Heart left ventricle (tissue), 16 donors: Measurements from ENCODE around the gene FCHSD1. TPM values are rescaled to one million over a fixed set of nuclear protein-coding genes. Genes with fewer than 3 reads are reported as not detected.

Experiments used
- ATAC-seq, 4 donors: fragments of 200-7000 bp; cut with Tn5 transposase; one replicate each; pipeline ENCODE4 v1.9.1; 2020 to 2022; ENCODE audit warnings: moderate library complexity in 4 of 4, mild to moderate bottlenecking in 3 of 4, moderate number of reproducible peaks in 1 of 4
- DNase-seq, 5 donors: peaks; one replicate each; pipeline ENCODE4 v3.0.0-alpha.2; 2020
- H3K27ac ChIP-seq, 12 donors: fragments of 200-600 bp; sonication (generic) in 4 of 12; one replicate each; pipeline versions ENCODE4 v1.5.0 to v1.8.0; 2016 to 2022; ENCODE audit warnings: mild to moderate bottlenecking in 2 of 12
- H3K27me3 ChIP-seq, 9 donors: fragments of 200-600 bp; sonication (generic) in 2 of 9; one replicate each; pipeline versions ENCODE4 v1.5.1 to v1.8.0; 2016 to 2022; ENCODE audit warnings: mild to moderate bottlenecking in 3 of 9
- H3K36me3 ChIP-seq, 9 donors: fragments of 200-600 bp; sonication (generic) in 2 of 9; one replicate each; pipeline versions ENCODE4 v1.5.0 to v1.8.0; 2018 to 2022; ENCODE audit warnings: mild to moderate bottlenecking in 2 of 9
- H3K4me1 ChIP-seq, 12 donors: fragments of 200-600 bp; sonication (generic) in 4 of 12; one replicate each; pipeline versions ENCODE4 v1.5.0 to v1.8.0; 2016 to 2022; ENCODE audit warnings: mild to moderate bottlenecking in 3 of 12
- H3K4me3 ChIP-seq, 12 donors: fragments of 200-600 bp; sonication (generic) in 4 of 12; one replicate each; pipeline versions ENCODE4 v1.5.0 to v1.8.0; 2017 to 2022; ENCODE audit warnings: mild to moderate bottlenecking in 9 of 12, moderate library complexity in 4 of 12
- H3K9me3 ChIP-seq, 12 donors: fragments of 200-600 bp; sonication (generic) in 4 of 12; one replicate each; pipeline versions ENCODE4 v1.5.0 to v1.8.0; 2016 to 2022; ENCODE audit warnings: mild to moderate bottlenecking in 1 of 12
- POLR2A ChIP-seq, 2 donors: fragments of 450-650 bp; IDR thresholded peaks; one replicate each; pipeline ENCODE4 v1.6.1; 2017; ENCODE audit warnings: antibody characterized with exemption in 2 of 2, mild to moderate bottlenecking in 2 of 2, moderate library complexity in 2 of 2
- WGBS, 4 donors: extraction: QIAGEN DNeasy Blood & Tissue Kit in 2 of 4; methylation state at CpG; one replicate each; pipeline versions ENCODE4 v1.1.5 to v1.1.7; 2013 to 2018; 5-methylcytosine and 5-hydroxymethylcytosine counted together
- intact Hi-C, 10 donors: fragments of 100-400 bp; cut with DNase I; formaldehyde crosslinking; loops; one replicate each; pipeline versions ENCODE4 v1.11.1 to v1.14.2; 2022
- polyA plus RNA-seq, 2 donors: library from polyadenylated mRNA; stranded (reverse); fragments of 200-250 nt; gene quantifications; one replicate each; pipeline ENCODE4 v1.2.3, GENCODE V29; 2013
- total RNA-seq, 9 donors: library from RNA; depleted of rRNA in 2 of 9; stranded (reverse); fragments of >200 nt in 2 of 9; fragmentation: NEBNext Ultra II Directional in 3 of 9; extraction: Animal tissue kit (Norgen Biotek cat#: 25700) in 3 of 9; gene quantifications; one replicate each; pipeline versions ENCODE4 v1.1.0 to v1.2.4, GENCODE V29; 2016 to 2023
- TF ChIP-seq, protein P1 (sequence below), 12 donors: fragments of 200-600 bp; sonication (generic) in 4 of 12; IDR thresholded peaks; one replicate each; pipeline versions ENCODE4 v1.5.0 to v1.8.0; 2018 to 2022; ENCODE audit warnings: antibody characterized with exemption in 12 of 12, mild to moderate bottlenecking in 5 of 12
- donor health status: ischemic (EF 13 %, LVEDD 7.1; RV severe dilation, severe dysfunction).
- donor health status: healthy with polysubstance abuse.
- donor health status: DM: no; HTN: yes; CAD: no.
- donor health status: DM: no; HTN: no; CAD: no.
- donor health status: ischemic (EF 25% LVEDD 6.9; RV normal size, moderate dysfunction).
- donor health status: ischemic (EF 25% LVEDD 5.7; RV mildly dilated, moderate dysfunction).
- donor health status: healthy.
- donor health status: DM: yes; HTN: yes; CAD: no.
- donor health status: ischemic (EF 35%, LVEDD 5.7; RV mildly dilated, moderate dysfunction).
- donor health status: nonischemic (EF 11% LVEDD 7.7; RV severe dilation, severe dysfunction).
- donor health status: DM: yes; HTN: yes; CAD: no.
- donor health status: PGD.
- donor health status: ischemic (EF 29% LVEDD 5.4; RV normal size, mild dysfunction).
- donor health status: nonischemic (EF 23%, LVEDD 6.1; RV moderate dilation, normal function).

The FCHSD1 gene
- total and polyA plus RNA-seq, 11 donors: 1.2 to 8.8 (median 2.4) TPM

DNA sequence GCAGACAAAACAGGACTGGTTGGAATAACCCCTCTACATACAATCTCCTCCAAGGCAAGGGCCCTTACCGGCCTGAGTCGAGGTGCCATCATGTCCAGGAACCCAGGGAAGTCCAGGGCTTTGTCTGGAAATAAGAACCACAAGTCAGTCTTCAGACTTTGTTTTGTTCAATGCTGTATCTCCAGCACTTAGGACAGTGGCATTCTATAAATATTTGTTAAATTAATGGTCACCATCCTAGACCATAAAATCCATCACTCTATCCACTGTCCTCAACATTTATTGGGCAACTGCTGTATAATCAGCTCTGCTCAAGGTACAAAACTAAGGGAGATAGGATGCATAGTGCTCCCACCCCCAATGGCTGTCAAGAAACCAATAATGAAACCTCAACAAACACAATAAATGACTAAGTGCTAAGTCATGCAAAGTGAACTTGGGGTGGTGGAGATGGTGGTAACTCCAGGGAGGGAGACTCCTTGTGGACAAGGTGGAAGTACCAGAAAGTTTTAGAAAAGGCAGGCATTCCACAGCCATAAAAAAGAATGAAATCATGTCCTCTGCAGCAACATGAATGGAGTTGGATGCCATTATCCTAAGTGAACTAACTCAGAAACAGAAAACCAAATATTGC is 9.5 kb downstream of the FCHSD1 start:
- Histone ChIP-seq H3K27ac (no peak overlapping the region), H3K4me3 (no peak overlapping the region), H3K9me3 (no peaks in the 10 kb centered on the region), H3K36me3 (peaks cover 0 to 41% (median 11%) of the 10 kb centered on the region in 9 donors), H3K27me3 (no peaks in the 10 kb centered on the region), H3K4me1 (peaks cover 0 to 15% (median 8%) of the 10 kb centered on the region in 12 donors)
- 89 to 92% (median 89%) methylated on average over 2 of the region's 2 CpGs for WGBS, 4 donors
- intact Hi-C loops: no loop called here
- TF ChIP-seq, protein P1, sequence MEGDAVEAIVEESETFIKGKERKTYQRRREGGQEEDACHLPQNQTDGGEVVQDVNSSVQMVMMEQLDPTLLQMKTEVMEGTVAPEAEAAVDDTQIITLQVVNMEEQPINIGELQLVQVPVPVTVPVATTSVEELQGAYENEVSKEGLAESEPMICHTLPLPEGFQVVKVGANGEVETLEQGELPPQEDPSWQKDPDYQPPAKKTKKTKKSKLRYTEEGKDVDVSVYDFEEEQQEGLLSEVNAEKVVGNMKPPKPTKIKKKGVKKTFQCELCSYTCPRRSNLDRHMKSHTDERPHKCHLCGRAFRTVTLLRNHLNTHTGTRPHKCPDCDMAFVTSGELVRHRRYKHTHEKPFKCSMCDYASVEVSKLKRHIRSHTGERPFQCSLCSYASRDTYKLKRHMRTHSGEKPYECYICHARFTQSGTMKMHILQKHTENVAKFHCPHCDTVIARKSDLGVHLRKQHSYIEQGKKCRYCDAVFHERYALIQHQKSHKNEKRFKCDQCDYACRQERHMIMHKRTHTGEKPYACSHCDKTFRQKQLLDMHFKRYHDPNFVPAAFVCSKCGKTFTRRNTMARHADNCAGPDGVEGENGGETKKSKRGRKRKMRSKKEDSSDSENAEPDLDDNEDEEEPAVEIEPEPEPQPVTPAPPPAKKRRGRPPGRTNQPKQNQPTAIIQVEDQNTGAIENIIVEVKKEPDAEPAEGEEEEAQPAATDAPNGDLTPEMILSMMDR (IDR thresholded peaks at IDR 0.05): no peak
- TF ChIP-seq POLR2A (IDR thresholded peaks at IDR 0.05): no peak
- ATAC-seq (no peak), DNase-seq (no peak)

DNA sequence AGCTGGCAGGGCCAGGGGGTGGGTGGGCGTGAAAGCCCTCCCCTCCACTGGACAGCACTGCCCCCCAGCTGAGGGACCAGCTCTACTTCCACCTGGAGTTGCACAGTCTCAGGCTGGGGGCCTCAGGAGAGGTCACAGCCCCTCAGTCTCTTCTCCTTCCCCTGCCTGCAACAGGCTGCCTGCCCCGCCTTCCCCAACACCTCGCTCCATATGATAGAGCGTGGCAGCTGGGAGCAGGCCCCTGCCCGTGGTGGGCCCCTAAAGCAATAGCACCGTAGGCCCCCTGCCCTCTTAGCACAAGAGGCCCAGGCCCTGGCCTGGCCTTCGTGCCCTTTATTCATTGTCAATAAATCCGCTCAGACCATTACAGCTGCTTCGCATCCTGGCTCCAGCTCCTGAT is 10.5 kb downstream of the FCHSD1 start:
- no peaks in the 10 kb centered on the region for H3K27me3 ChIP-seq
- WGBS, 4 donors: 88 to 93% (median 90%) methylated on average over 9 of the region's 9 CpGs
- ATAC-seq (no peak), DNase-seq (no peak)
- H3K36me3 ChIP-seq: peaks cover 0 to 31% (median 5%) of the 10 kb centered on the region in 9 donors
- no peak overlapping the region for H3K4me3 ChIP-seq
- intact Hi-C loops: no loop called here
- TF ChIP-seq, protein P1 (IDR thresholded peaks at IDR 0.05): no peak
- no peak for TF ChIP-seq POLR2A (IDR thresholded peaks at IDR 0.05)
- no peaks in the 10 kb centered on the region for H3K9me3 ChIP-seq
- no peak overlapping the region for H3K27ac ChIP-seq
- peaks cover 2 to 20% (median 13%) of the 10 kb centered on the region in 12 donors for H3K4me1 ChIP-seq

DNA sequence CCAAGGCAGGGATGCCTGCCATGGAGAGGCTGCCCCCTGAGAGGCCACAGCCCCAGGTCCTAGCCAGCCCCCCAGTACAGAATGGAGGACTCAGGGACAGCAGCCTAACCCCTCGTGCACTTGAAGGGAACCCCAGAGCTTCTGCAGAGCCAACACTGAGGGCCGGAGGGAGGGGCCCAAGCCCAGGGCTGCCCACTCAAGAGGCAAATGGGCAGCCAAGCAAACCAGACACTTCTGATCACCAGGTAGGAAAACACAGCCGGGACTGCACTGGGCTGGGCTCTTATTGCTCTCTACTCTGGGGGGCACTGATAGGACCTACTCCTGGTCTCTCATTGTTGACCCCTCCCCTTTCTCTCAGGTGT is 11.2 kb downstream of the FCHSD1 start:
- Histone ChIP-seq H3K27ac (no peak overlapping the region), H3K4me3 (no peak overlapping the region), H3K36me3 (peaks cover 0 to 24% (median 1%) of the 10 kb centered on the region in 9 donors), H3K27me3 (no peaks in the 10 kb centered on the region), H3K9me3 (no peaks in the 10 kb centered on the region), H3K4me1 (peaks cover 3 to 27% (median 19%) of the 10 kb centered on the region in 12 donors)
- no peak for TF ChIP-seq POLR2A (IDR thresholded peaks at IDR 0.05)
- TF ChIP-seq, protein P1 (IDR thresholded peaks at IDR 0.05): no peak
- ATAC-seq: no peak
- no peak for DNase-seq
- intact Hi-C loops: no loop called here
- 83 to 95% (median 88%) methylated on average over 1 to 3 of the region's 3 CpGs for WGBS, 4 donors

DNA sequence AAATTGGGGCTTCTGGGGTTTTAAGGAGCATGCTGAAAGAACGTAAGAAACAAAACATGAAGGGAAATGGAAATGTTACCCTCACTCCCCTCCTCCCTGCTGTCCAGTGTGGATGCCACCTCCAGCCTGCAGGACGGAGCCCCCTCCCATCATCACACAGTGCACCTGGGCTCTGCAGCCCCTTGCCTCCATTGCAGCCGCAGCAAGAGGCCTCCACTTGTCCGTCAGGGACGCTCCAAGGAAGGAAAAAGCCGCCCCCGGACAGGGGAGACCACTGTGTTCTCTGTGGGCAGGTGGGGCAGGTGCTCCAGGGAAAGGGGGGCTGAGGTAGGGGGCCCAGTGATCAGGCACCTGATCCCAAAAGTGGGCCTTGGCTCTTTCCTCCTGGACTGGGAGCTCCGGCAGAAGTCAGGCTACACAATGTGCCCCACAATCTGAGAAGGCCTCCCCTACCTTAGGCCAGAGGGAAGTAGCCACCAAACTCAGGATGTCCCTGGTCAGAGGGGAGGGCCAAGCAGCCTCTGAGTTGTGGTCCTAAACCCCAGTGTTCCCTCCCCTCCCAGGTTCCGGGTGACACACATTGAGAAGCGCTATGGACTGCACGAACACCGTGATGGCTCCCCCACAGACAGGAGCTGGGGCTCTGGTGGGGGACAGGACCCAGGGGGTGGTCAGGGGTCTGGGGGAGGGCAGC is 11.7 kb downstream of the FCHSD1 start:
- intact Hi-C loops: no loop called here
- Histone ChIP-seq H3K27me3 (no peaks in the 10 kb centered on the region), H3K36me3 (peaks cover 0 to 22% (median 2%) of the 10 kb centered on the region in 9 donors), H3K4me1 (peaks cover 3 to 32% (median 23%) of the 10 kb centered on the region in 12 donors), H3K9me3 (no peaks in the 10 kb centered on the region), H3K4me3 (no peak overlapping the region), H3K27ac (no peak overlapping the region)
- WGBS, 4 donors: 87 to 93% (median 91%) methylated on average over 8 to 12 of the region's 12 CpGs
- TF ChIP-seq, protein P1 (IDR thresholded peaks at IDR 0.05): no peak
- TF ChIP-seq POLR2A (IDR thresholded peaks at IDR 0.05): no peak
- DNase-seq (no peak), ATAC-seq (no peak)
